Measurements from ENCODE around the gene FOXJ3.

The FOXJ3 gene

DNA sequence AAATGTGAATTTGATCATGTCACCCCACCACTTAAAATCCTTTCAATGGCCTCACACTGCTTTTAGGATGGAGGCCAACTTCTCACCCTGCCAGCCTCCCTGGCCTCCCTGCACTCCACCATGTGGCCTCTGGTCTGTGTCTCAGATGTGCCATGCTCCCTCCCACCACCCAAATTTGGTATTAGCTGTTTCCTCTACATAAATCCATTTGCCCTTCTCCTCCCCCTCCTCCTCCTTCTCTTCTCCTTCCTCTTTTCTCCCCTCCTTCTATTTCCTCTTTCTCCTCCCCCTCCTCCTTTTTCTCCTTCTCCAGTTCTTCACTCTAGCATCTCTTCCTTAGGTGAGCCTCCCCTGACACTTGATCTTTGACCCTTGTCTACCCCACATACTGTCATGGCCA lies 198.6 kb downstream of the FOXJ3 start (continued):
- no peak for TF ChIP-seq GLIS2 (tag by site-specific recombination; IDR thresholded peaks at IDR 0.05)
- no peak for TF ChIP-seq ZNF777 (tag by site-specific recombination; IDR thresholded peaks at IDR 0.05; ENCODE audit: borderline replicate concordance)
- TF ChIP-seq ZNF521 (tag by site-specific recombination; IDR thresholded peaks at IDR 0.05), result no peak
- no peak for TF ChIP-seq HOXA7 (CRISPR knock-in tag; IDR thresholded peaks at IDR 0.05; ENCODE audit: borderline replicate concordance)
- no peak for TF ChIP-seq OSR2 (tag by site-specific recombination; IDR thresholded peaks at IDR 0.05)

DNA sequence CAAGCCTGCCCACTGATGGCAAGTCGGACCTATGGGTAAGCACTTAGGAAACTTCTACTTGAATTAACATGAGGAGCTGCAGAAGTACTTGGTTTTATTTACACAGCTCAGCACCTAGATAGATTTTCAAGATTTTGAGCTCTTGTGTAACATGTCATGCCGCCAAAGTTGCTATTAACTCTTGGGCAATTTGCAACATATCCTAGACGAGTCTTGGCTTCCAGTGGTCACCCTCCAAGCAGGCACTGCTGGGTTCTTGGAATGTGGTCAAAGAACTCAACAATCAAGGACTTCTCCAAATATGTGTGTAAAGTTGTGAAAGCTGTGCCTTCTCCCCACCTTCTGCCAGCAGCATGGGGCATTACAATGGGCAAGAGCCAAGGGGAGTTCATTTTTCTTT lies 199.6 kb downstream of the FOXJ3 start:
- CTCF ChIA-PET, result interaction anchor here (0.6 to 0.8 kb wide), 3 partner anchors 38 to 851 kb away, joined by 3 to 7 read pairs (median 3); no protein-coding TSS in a partner anchor
- Histone ChIP-seq H3K4me1 (ENCODE audit: control insufficient read depth, insufficient read depth, low read length) (no peaks in the 10 kb centered on the region), H3K27ac (ENCODE audit: extremely low read depth, low read depth, low read length) (no peak overlapping the region), H3K9me3 (ENCODE audit: control insufficient read depth, insufficient read depth, low read depth, low read length) (no peaks in the 10 kb centered on the region), H3K4me3 (ENCODE audit: low read depth, low read length) (no peak overlapping the region), H3K36me3 (ENCODE audit: control insufficient read depth in 2 of 2, insufficient read depth in 1 of 2, low read length in 2 of 2) (no peaks in the 10 kb centered on the region)
- TF ChIP-seq ZNF843 (tag by site-specific recombination; IDR thresholded peaks at IDR 0.05), result no peak
- TF ChIP-seq ZIC2 (tag by site-specific recombination; IDR thresholded peaks at IDR 0.05), result peak; percentile 23; the same call in 1 of the 2 replicates
- POLR2A ChIA-PET, result no interaction called here

DNA sequence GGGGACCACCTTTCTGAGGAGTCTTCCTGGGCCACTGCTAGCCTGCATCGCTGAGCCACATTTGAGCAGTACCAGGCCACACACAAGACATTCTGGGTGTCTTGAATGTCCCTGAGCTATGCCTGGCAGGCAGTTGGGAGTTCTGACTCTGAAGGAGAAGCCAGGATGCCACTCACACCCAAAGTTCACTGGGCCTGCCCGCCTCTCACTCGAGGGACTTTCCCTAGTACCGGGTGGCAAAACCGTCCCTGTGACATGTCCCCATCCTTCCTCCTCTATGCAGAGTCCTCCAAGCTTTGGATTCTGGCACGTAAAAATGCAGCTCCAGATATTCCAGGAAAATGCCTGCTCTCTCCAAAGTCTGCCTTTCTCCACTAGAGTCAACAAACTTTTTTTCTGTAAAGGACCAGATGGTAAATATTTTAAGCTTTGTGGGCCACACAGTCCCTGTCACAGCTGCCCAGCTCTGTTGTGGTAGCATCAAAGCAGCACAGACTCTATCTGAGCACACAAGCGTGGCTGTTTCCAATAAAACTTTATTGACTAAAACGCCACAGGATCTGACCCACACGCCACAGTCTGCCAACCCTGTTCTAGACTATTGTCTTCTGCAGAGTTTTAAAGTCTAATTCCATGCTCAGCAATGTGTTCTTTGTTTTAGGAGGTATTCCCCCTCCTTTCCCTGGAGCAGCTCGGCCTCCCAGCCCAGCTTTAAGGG lies 201.1 kb downstream of the FOXJ3 start:
- CTCF ChIA-PET, result interaction anchor here (0.7 kb wide), 2 partner anchors 158 to 600 kb away, joined by 3 read pairs; no protein-coding TSS in a partner anchor

DNA sequence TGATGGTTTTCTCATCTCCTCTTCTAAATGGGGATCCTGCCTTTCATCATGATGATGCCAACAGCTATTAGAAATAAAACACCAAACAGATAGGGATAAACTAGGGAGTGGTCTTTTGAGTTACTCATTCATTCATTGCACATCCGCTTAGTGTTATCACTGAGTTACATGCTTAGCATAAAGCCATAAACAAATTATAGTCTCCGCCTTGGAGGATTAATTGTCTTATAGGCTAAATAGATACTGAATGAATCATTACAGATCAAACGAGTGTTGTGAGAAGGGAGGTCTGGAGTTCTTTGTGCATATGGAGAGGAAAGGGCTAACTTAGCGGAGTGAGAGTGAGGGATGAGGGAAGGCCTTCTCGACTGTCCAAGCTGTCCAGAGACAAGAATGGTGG lies 201.6 kb downstream of the FOXJ3 start:
- no peaks in the 10 kb centered on the region for H3K36me3 ChIP-seq (ENCODE audit: control insufficient read depth in 2 of 2, insufficient read depth in 1 of 2, low read length in 2 of 2)
- H3K4me1 ChIP-seq (ENCODE audit: control insufficient read depth, insufficient read depth, low read length), result no peaks in the 10 kb centered on the region
- no peak overlapping the region for H3K4me3 ChIP-seq (ENCODE audit: low read depth, low read length)
- ChIA-PET POLR2A (no interaction called here), CTCF (interaction anchor here (2.0 kb wide), 1 partner anchor 13 kb away, joined by 5 read pairs; no protein-coding TSS in a partner anchor)
- no peak overlapping the region for H3K27ac ChIP-seq (ENCODE audit: extremely low read depth, low read depth, low read length)
- no peaks in the 10 kb centered on the region for H3K9me3 ChIP-seq (ENCODE audit: control insufficient read depth, insufficient read depth, low read depth, low read length)
- TF ChIP-seq KLF7 (tag by site-specific recombination; IDR thresholded peaks at IDR 0.05; ENCODE audit: borderline replicate concordance), result no peak
- TF ChIP-seq ZNF707 (tag by site-specific recombination; IDR thresholded peaks at IDR 0.05), result no peak
- TF ChIP-seq, protein P1, sequence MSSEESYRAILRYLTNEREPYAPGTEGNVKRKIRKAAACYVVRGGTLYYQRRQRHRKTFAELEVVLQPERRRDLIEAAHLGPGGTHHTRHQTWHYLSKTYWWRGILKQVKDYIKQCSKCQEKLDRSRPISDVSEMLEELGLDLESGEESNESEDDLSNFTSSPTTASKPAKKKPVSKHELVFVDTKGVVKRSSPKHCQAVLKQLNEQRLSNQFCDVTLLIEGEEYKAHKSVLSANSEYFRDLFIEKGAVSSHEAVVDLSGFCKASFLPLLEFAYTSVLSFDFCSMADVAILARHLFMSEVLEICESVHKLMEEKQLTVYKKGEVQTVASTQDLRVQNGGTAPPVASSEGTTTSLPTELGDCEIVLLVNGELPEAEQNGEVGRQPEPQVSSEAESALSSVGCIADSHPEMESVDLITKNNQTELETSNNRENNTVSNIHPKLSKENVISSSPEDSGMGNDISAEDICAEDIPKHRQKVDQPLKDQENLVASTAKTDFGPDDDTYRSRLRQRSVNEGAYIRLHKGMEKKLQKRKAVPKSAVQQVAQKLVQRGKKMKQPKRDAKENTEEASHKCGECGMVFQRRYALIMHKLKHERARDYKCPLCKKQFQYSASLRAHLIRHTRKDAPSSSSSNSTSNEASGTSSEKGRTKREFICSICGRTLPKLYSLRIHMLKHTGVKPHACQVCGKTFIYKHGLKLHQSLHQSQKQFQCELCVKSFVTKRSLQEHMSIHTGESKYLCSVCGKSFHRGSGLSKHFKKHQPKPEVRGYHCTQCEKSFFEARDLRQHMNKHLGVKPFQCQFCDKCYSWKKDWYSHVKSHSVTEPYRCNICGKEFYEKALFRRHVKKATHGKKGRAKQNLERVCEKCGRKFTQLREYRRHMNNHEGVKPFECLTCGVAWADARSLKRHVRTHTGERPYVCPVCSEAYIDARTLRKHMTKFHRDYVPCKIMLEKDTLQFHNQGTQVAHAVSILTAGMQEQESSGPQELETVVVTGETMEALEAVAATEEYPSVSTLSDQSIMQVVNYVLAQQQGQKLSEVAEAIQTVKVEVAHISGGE (tag by site-specific recombination; conservative IDR thresholded peaks at IDR 0.05; ENCODE audit: low read depth), result no peak
- TF ChIP-seq, protein P2, sequence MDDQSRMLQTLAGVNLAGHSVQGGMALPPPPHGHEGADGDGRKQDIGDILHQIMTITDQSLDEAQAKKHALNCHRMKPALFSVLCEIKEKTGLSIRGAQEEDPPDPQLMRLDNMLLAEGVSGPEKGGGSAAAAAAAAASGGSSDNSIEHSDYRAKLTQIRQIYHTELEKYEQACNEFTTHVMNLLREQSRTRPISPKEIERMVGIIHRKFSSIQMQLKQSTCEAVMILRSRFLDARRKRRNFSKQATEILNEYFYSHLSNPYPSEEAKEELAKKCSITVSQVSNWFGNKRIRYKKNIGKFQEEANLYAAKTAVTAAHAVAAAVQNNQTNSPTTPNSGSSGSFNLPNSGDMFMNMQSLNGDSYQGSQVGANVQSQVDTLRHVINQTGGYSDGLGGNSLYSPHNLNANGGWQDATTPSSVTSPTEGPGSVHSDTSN (CRISPR knock-in tag; IDR thresholded peaks at IDR 0.05), result no peak
- TF ChIP-seq, protein P3, sequence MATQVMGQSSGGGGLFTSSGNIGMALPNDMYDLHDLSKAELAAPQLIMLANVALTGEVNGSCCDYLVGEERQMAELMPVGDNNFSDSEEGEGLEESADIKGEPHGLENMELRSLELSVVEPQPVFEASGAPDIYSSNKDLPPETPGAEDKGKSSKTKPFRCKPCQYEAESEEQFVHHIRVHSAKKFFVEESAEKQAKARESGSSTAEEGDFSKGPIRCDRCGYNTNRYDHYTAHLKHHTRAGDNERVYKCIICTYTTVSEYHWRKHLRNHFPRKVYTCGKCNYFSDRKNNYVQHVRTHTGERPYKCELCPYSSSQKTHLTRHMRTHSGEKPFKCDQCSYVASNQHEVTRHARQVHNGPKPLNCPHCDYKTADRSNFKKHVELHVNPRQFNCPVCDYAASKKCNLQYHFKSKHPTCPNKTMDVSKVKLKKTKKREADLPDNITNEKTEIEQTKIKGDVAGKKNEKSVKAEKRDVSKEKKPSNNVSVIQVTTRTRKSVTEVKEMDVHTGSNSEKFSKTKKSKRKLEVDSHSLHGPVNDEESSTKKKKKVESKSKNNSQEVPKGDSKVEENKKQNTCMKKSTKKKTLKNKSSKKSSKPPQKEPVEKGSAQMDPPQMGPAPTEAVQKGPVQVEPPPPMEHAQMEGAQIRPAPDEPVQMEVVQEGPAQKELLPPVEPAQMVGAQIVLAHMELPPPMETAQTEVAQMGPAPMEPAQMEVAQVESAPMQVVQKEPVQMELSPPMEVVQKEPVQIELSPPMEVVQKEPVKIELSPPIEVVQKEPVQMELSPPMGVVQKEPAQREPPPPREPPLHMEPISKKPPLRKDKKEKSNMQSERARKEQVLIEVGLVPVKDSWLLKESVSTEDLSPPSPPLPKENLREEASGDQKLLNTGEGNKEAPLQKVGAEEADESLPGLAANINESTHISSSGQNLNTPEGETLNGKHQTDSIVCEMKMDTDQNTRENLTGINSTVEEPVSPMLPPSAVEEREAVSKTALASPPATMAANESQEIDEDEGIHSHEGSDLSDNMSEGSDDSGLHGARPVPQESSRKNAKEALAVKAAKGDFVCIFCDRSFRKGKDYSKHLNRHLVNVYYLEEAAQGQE (tag by site-specific recombination; IDR thresholded peaks at IDR 0.05), result no peak

More for the DNA sequence above, 201.1 kb downstream of the FOXJ3 start:
- no peaks in the 10 kb centered on the region for H3K36me3 ChIP-seq (ENCODE audit: control insufficient read depth in 2 of 2, insufficient read depth in 1 of 2, low read length in 2 of 2)
- no peak overlapping the region for H3K27ac ChIP-seq (ENCODE audit: extremely low read depth, low read depth, low read length)
- POLR2A ChIA-PET, result no interaction called here
- H3K4me1 ChIP-seq (ENCODE audit: control insufficient read depth, insufficient read depth, low read length), result no peaks in the 10 kb centered on the region
- TF ChIP-seq ZNF324 (tag by site-specific recombination; IDR thresholded peaks at IDR 0.05) (no peak), ZNF677 (tag by site-specific recombination; IDR thresholded peaks at IDR 0.05) (no peak), ZNF843 (tag by site-specific recombination; IDR thresholded peaks at IDR 0.05) (no peak), ZFP41 (tag by site-specific recombination; IDR thresholded peaks at IDR 0.05; ENCODE audit: borderline replicate concordance) (no peak), ZNF658 (tag by site-specific recombination; IDR thresholded peaks at IDR 0.05) (no peak), EGR2 (tag by site-specific recombination; IDR thresholded peaks at IDR 0.05; ENCODE audit: low read depth) (no peak)
- TF ChIP-seq, protein P4, sequence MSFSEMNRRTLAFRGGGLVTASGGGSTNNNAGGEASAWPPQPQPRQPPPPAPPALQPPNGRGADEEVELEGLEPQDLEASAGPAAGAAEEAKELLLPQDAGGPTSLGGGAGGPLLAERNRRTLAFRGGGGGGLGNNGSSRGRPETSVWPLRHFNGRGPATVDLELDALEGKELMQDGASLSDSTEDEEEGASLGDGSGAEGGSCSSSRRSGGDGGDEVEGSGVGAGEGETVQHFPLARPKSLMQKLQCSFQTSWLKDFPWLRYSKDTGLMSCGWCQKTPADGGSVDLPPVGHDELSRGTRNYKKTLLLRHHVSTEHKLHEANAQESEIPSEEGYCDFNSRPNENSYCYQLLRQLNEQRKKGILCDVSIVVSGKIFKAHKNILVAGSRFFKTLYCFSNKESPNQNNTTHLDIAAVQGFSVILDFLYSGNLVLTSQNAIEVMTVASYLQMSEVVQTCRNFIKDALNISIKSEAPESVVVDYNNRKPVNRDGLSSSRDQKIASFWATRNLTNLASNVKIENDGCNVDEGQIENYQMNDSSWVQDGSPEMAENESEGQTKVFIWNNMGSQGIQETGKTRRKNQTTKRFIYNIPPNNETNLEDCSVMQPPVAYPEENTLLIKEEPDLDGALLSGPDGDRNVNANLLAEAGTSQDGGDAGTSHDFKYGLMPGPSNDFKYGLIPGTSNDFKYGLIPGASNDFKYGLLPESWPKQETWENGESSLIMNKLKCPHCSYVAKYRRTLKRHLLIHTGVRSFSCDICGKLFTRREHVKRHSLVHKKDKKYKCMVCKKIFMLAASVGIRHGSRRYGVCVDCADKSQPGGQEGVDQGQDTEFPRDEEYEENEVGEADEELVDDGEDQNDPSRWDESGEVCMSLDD (tag by site-specific recombination; IDR thresholded peaks at IDR 0.05), result no peak
- no peaks in the 10 kb centered on the region for H3K9me3 ChIP-seq (ENCODE audit: control insufficient read depth, insufficient read depth, low read depth, low read length)
- H3K4me3 ChIP-seq (ENCODE audit: low read depth, low read length), result no peak overlapping the region

Measured in HEK293 (cell line).